ENCODE results near the gene PLEKHG4. TPM values are rescaled to one million over a fixed set of nuclear protein-coding genes. Genes with fewer than 3 reads are reported as not detected.

Gene PLEKHG4
- total and polyA plus RNA-seq, 9 of the 15 experiments (the other 6 are each of a cell fraction or from before 2014, with no cell fraction given), result 3.7 to 36.8 (median 17.9) TPM

GRCh38 chr16:67280090-67281015 is 1.0 kb downstream of the PLEKHG4 start (continued):
- TF ChIP-seq ELK1 (CRISPR knock-in tag; IDR thresholded peaks at IDR 0.05), result peak; percentile 43; the same call in 1 of the 2 replicates
- no peak for TF ChIP-seq HNRNPUL1 (IDR thresholded peaks at IDR 0.05; ENCODE audit: low read length)
- no peak for TF ChIP-seq ZNF644 (tag; IDR thresholded peaks at IDR 0.05; ENCODE audit: low read depth)
- TF ChIP-seq ZNF507 (tag; conservative IDR thresholded peaks at IDR 0.05), result no peak
- TF ChIP-seq RAD21 (CRISPR knock-in tag; conservative IDR thresholded peaks at IDR 0.05 in 1 of 2, IDR thresholded peaks at IDR 0.05 in 1 of 2), result no peak
- no peak for TF ChIP-seq XRCC5 (IDR thresholded peaks at IDR 0.05; ENCODE audit: low read depth, low read length)
- TF ChIP-seq ZNF408 (CRISPR knock-in tag; IDR thresholded peaks at IDR 0.05; ENCODE audit: low read depth), result no peak
- TF ChIP-seq FOXJ2 (tag; IDR thresholded peaks at IDR 0.05), result no peak
- TF ChIP-seq STAG1 (CRISPR knock-in tag; IDR thresholded peaks at IDR 0.05; ENCODE audit: borderline replicate concordance), result 0 out of 2 replicates have a peak, but pooled peaks have one; percentile 31
- TF ChIP-seq CBFA2T3 (IDR thresholded peaks at IDR 0.05), result no peak
- TF ChIP-seq EZH2 (IDR thresholded peaks at IDR 0.05; ENCODE audit: borderline replicate concordance, low read depth, low read length), result no peak
